HCT116 (cell line): ENCODE measurements around the gene PCDH17. TPM values are rescaled to one million over a fixed set of nuclear protein-coding genes. Genes with fewer than 3 reads are reported as not detected.

ENCODE experiments used
- ATAC-seq: fragments of 200-7000 bp; cut with Tn5 transposase; 2 replicates; pipeline ENCODE4 v1.9.1; 2020; ENCODE audit warnings: mild to moderate bottlenecking, moderate library complexity
- BruUV-seq: library from RNA; stranded (reverse); fragments of 400-500 nt; replicated peaks from 2 replicates; lab custom pipeline; 2021; lab: Mats Ljungman, UMichigan
- CTCF ChIA-PET: fragments of 300-600 bp; sonication (Branson Sonifier 250); formaldehyde crosslinking; loops from one replicate; lab custom pipeline; 2021; ENCODE audit warnings: antibody characterized with exemption; lab: Charles Lee
- POLR2A ChIA-PET: fragments of 300-600, 350-600 bp; sonication (Branson Sonifier 250); formaldehyde crosslinking; loops from one replicate; lab custom pipeline; 2021; ENCODE audit warnings: antibody characterized with exemption; lab: Charles Lee
- RAD21 ChIA-PET, 2 experiments: fragments of 300-600 bp; sonication (Branson Sonifier 250); formaldehyde crosslinking; loops; one replicate each; lab custom pipeline; 2023; ENCODE audit warnings: low total read pairs in 2 of 2; ENCODE audit not compliant: uncharacterized antibody in 2 of 2, unreplicated experiment in 2 of 2, low non-redundant PET in 1 of 2; lab: Charles Lee
- DNase-seq: peaks from one replicate; pipeline ENCODE4 v3.0.0-alpha.2; 2010; ENCODE audit warnings: low read depth, low spot score
- H2AFZ ChIP-seq: fragments of 200-600 bp; shearing (Covaris generic), sonication (generic); 2 replicates; pipeline ENCODE4 v1.6.1; 2017; ENCODE audit warnings: low read depth, mixed run types, mixed read lengths, antibody characterized with exemption, low read length; ENCODE audit not compliant: poor library complexity, severe bottlenecking
- H3K27ac ChIP-seq: 2 replicates; pipeline ENCODE4 v1.5.1; 2012; ENCODE audit warnings: low read depth, low read length
- H3K27me3 ChIP-seq: fragments of 200-600 bp; sonication (generic); 2 replicates; pipeline ENCODE4 v1.6.1; 2016; ENCODE audit warnings: mixed run types, low read length, mixed read lengths; ENCODE audit not compliant: insufficient read depth
- H3K36me3 ChIP-seq, 2 experiments: fragments of 200-500 bp in 1 of 2; fragments of 200-600 bp in 1 of 2; sonication (Bioruptor generic) in 1 of 2; sonication (generic) in 1 of 2; 2 replicates each; pipeline versions ENCODE4 v1.5.1 to v1.6.1; 2014 to 2016; ENCODE audit warnings: low read length in 2 of 2, inconsistent platforms in 1 of 2, mixed read lengths in 1 of 2, mixed run types in 1 of 2; ENCODE audit not compliant: insufficient read depth in 2 of 2, control insufficient read depth in 1 of 2
- H3K4me1 ChIP-seq, 2 experiments: fragments of 200-600 bp in 1 of 2; sonication (generic) in 1 of 2; 2 replicates each; pipeline versions ENCODE4 v1.5.1 to v1.6.1; 2012 to 2017; ENCODE audit warnings: low read length in 2 of 2, inconsistent platforms in 1 of 2, mild to moderate bottlenecking in 1 of 2, mixed read lengths in 1 of 2, mixed run types in 1 of 2, moderate library complexity in 1 of 2; ENCODE audit not compliant: insufficient read depth in 2 of 2, control insufficient read depth in 1 of 2
- H3K4me2 ChIP-seq: fragments of 200-600 bp; sonication (generic); 2 replicates; pipeline ENCODE4 v1.6.1; 2017; ENCODE audit warnings: mixed run types, low read length, mixed read lengths
- H3K4me3 ChIP-seq, 2 experiments: fragments of 200-600 bp in 1 of 2; sonication (generic) in 1 of 2; replicated peaks in 1 of 2; 2 replicates each; pipeline ENCODE4 v1.5.1; 2011 to 2016; ENCODE audit warnings: low read length in 2 of 2, control low read depth in 1 of 2, low read depth in 1 of 2, mild to moderate bottlenecking in 1 of 2, mixed read lengths in 1 of 2, mixed run types in 1 of 2
- H3K79me2 ChIP-seq: fragments of 200-600 bp; sonication (generic); 2 replicates; pipeline ENCODE4 v1.6.1; 2017; ENCODE audit warnings: mild to moderate bottlenecking, mixed run types, low read length, moderate library complexity, mixed read lengths; ENCODE audit not compliant: insufficient read depth
- H3K9ac ChIP-seq: fragments of 200-600 bp; sonication (generic); 2 replicates; pipeline ENCODE4 v1.6.1; 2016; ENCODE audit warnings: low read length, mixed read lengths
- H3K9me2 ChIP-seq: fragments of 200-600 bp; sonication (generic), shearing (Covaris generic); 2 replicates; pipeline ENCODE4 v1.6.1; 2017; ENCODE audit warnings: mixed run types, mild to moderate bottlenecking, moderate library complexity; ENCODE audit not compliant: insufficient read depth
- H3K9me3 ChIP-seq, 2 experiments: fragments of 200-500 bp in 1 of 2; fragments of 200-600 bp in 1 of 2; sonication (Bioruptor generic) in 1 of 2; sonication (generic) in 1 of 2; 2 replicates each; pipeline ENCODE4 v1.6.1; 2014 to 2017; ENCODE audit warnings: low read length in 2 of 2, mixed read lengths in 2 of 2, inconsistent platforms in 1 of 2, low read depth in 1 of 2, mild to moderate bottlenecking in 1 of 2, mixed run types in 1 of 2, moderate library complexity in 1 of 2; ENCODE audit not compliant: control insufficient read depth in 1 of 2, insufficient read depth in 1 of 2
- H4K20me1 ChIP-seq: fragments of 200-600 bp; sonication (generic), shearing (Covaris generic); 2 replicates; pipeline ENCODE4 v1.6.1; 2017; ENCODE audit warnings: mixed run types, mild to moderate bottlenecking, moderate library complexity; ENCODE audit not compliant: insufficient read depth
- ELF1 ChIP-seq: IDR thresholded peaks from 2 replicates; pipeline ENCODE4 v1.6.1; 2012; ENCODE audit warnings: low read depth, borderline replicate concordance
- EZH2phosphoT487 ChIP-seq: fragments of 200-600 bp; IDR thresholded peaks from 2 replicates; pipeline ENCODE4 v1.6.1; 2018; ENCODE audit warnings: antibody characterized with exemption, borderline replicate concordance
- JUND ChIP-seq: IDR thresholded peaks from 2 replicates; pipeline ENCODE4 v1.6.1; 2012
- POLR2A ChIP-seq: IDR thresholded peaks from 2 replicates; pipeline ENCODE4 v1.7.0; 2011; ENCODE audit warnings: borderline replicate concordance; ENCODE audit not compliant: insufficient read depth, insufficient read length; ENCODE audit errors: extremely low read depth
- POLR2AphosphoS5 ChIP-seq: IDR thresholded peaks from 2 replicates; pipeline ENCODE4 v1.6.1; 2011; ENCODE audit warnings: mild to moderate bottlenecking, low read depth, low read length, moderate library complexity
- RAD21 ChIP-seq: IDR thresholded peaks from 2 replicates; pipeline ENCODE4 v1.6.1; 2012; ENCODE audit warnings: low read depth, mild to moderate bottlenecking
- SP1 ChIP-seq: IDR thresholded peaks from 2 replicates; pipeline ENCODE4 v1.6.1; 2012; ENCODE audit warnings: low read depth
- YY1 ChIP-seq: IDR thresholded peaks from 2 replicates; pipeline ENCODE4 v1.6.1; 2011; ENCODE audit warnings: low read length, low read depth, moderate library complexity, mild to moderate bottlenecking; ENCODE audit not compliant: insufficient replicate concordance; ENCODE audit errors: extremely low read depth
- ZFX ChIP-seq: fragments of 450-650 bp; IDR thresholded peaks from 2 replicates; pipeline ENCODE4 v1.6.1; 2017
- intact Hi-C: fragments of 100-400 bp; cut with micrococcal nuclease; formaldehyde crosslinking; loops from 2 replicates; pipeline ENCODE4 v1.10.0; 2022
- total RNA-seq: library from RNA; stranded (reverse); gene quantifications from one replicate; pipeline ENCODE4 v1.2.1, GENCODE V29; 2021; ENCODE audit not compliant: unreplicated experiment
- TF ChIP-seq, protein P1 (sequence below): IDR thresholded peaks from 2 replicates; pipeline ENCODE4 v1.6.1; 2012; ENCODE audit warnings: low read depth

PCDH17 gene
- total RNA-seq, 1 experiment from 2014 or later, result 0.02 TPM

DNA sequence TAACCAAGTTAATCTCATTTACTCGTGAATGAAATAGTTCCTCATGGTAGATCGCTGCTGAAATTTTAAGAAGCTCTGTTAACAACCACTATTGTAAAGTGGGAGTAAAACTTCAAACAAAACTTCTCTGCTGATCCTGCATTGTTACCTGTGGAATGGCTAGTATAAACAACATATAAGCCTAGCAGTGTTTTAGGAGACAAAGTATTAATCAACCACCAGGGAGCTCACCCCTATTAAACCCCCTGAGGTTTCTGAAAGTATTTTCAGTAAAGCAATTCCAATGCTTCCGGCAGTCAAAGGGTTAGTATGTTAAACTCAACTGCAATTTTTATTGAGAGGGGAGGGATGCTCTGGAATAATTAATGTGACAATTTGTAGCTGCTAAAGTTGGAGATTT, 30.0 kb upstream of the PCDH17 start:
- H3K27ac ChIP-seq, result no peak overlapping the region
- H3K36me3 ChIP-seq, result no peaks in the 10 kb centered on the region
- H3K27me3 ChIP-seq, result no peaks in the 10 kb centered on the region
- H3K4me2 ChIP-seq, result no peak overlapping the region
- no peak for TF ChIP-seq ZFX
- TF ChIP-seq YY1, result no peak
- no peak for TF ChIP-seq RAD21
- TF ChIP-seq POLR2AphosphoS5, result no peak
- TF ChIP-seq ELF1, result no peak
- TF ChIP-seq SP1, result no peak
- no peak for TF ChIP-seq JUND
- no peak for TF ChIP-seq POLR2A
- TF ChIP-seq, protein P1, sequence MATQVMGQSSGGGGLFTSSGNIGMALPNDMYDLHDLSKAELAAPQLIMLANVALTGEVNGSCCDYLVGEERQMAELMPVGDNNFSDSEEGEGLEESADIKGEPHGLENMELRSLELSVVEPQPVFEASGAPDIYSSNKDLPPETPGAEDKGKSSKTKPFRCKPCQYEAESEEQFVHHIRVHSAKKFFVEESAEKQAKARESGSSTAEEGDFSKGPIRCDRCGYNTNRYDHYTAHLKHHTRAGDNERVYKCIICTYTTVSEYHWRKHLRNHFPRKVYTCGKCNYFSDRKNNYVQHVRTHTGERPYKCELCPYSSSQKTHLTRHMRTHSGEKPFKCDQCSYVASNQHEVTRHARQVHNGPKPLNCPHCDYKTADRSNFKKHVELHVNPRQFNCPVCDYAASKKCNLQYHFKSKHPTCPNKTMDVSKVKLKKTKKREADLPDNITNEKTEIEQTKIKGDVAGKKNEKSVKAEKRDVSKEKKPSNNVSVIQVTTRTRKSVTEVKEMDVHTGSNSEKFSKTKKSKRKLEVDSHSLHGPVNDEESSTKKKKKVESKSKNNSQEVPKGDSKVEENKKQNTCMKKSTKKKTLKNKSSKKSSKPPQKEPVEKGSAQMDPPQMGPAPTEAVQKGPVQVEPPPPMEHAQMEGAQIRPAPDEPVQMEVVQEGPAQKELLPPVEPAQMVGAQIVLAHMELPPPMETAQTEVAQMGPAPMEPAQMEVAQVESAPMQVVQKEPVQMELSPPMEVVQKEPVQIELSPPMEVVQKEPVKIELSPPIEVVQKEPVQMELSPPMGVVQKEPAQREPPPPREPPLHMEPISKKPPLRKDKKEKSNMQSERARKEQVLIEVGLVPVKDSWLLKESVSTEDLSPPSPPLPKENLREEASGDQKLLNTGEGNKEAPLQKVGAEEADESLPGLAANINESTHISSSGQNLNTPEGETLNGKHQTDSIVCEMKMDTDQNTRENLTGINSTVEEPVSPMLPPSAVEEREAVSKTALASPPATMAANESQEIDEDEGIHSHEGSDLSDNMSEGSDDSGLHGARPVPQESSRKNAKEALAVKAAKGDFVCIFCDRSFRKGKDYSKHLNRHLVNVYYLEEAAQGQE, result no peak
- no peak for TF ChIP-seq EZH2phosphoT487
- H3K9me3 ChIP-seq, result peaks cover 7 to 28% of the 10 kb centered on the region in 2 experiments; a peak in 3 of 4 replicates
- POLR2A ChIA-PET, result no interaction called here
- no peaks in the 10 kb centered on the region for H3K4me1 ChIP-seq
- H4K20me1 ChIP-seq, result no peaks in the 10 kb centered on the region
- no peak overlapping the region for H3K4me3 ChIP-seq
- intact Hi-C loops, result no loop called here
- no peak overlapping the region for H3K9ac ChIP-seq
- H3K79me2 ChIP-seq, result no peaks in the 10 kb centered on the region
- RAD21 ChIA-PET, result no interaction called here
- DNase-seq (no peak), ATAC-seq (no peak)
- no TSS peak for BruUV-seq
- CTCF ChIA-PET, result no interaction called here
- H2AFZ ChIP-seq, result no peak overlapping the region
- no peaks in the 10 kb centered on the region for H3K9me2 ChIP-seq
